HG02571 (cell line): ENCODE results near the gene TCHHL1.
"Not testable (repeated sequence)": the region's sequence is repeated elsewhere in the genome, so short reads cannot be mapped to it uniquely, and the experiment has no call there.

Source experiments
- ATAC-seq: cut with Tn5 transposase; IDR thresholded peaks from one replicate; pipeline ENCODE4 v1.9.1; 2021; ENCODE audit warnings: mild to moderate bottlenecking, moderate library complexity; ENCODE audit not compliant: unreplicated experiment

Gene TCHHL1

DNA sequence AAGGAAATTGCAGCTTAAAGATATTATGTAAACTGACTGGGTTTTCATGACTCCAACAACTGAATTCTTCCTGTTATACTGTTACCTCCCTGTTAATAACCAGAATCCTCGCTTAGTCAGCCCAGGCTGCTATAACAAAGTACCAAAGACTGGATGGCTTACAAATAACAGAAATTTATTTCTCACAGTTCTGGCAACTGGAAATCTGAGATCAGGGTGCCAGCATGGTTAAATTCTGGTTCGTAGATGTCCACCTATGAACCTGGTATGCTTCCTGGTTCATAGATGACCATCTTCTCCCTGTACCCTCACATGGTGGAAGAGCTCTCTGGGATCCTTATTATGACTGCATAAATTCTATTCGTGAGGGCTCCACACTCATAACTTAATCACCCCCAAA is 8.1 kb upstream of the TCHHL1 start:
- ATAC-seq: no peak

DNA sequence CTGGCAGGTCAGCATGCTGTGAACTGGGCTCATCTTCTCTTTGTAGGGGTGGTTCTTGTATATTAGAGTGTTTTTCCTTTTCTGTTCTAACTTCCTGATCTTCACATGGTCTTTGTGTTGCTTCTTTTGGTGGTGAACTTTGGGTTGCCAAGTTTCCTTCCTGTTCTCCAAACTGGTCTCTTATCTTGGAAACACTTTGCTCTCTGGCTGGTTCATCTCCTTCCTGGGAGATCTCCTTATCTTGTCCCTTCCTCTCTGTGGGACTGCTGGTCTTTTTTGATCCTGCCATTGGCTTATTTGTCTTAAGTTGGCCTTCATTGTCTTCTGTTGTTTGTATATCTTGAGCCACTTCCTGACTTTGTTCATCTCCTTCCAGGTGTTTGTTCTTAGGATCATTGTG is 2.1 kb downstream of the TCHHL1 start:
- ATAC-seq: no peak

DNA sequence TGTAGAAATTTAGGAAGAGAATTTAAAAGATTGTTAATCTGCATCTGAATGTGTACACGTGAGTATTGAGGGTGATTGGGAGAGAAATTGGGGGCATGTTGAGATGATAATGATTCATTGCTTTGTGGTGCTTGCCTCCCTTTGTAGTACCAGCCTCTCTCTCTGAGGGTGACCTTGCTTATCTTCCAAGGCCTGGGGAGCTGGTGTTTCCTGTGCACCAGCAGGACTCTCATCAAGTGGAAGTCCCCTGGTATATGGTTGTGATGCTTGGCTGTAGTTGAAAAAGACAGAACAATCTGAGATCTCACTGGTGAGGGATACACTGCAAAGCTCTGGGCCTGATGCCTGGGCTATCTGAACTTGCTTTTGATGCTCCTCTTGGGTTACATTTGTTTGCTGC is 4.0 kb downstream of the TCHHL1 start:
- ATAC-seq: no peak

DNA sequence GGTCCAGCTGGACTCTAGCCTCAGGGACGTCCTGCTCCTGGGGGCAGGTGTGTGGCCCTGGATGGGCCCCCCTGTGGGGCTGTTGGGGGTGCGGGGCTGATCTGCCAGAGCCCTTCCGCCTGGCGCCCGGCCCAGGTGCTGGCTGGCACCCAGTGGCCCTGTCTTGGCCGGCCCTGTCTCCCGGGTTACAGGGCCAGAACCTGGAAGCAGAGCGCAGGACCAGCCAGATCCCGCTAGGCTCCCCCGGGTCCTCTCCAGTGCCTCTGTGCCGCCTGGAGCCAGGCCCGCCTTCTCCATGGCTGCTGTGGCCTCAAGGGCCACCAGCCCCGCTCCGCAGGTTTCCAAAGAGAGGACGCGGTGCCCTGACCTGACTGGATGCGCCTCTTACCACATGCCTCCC is 7.8 kb downstream of the TCHHL1 start:
- ATAC-seq: not testable (repeated sequence)

DNA sequence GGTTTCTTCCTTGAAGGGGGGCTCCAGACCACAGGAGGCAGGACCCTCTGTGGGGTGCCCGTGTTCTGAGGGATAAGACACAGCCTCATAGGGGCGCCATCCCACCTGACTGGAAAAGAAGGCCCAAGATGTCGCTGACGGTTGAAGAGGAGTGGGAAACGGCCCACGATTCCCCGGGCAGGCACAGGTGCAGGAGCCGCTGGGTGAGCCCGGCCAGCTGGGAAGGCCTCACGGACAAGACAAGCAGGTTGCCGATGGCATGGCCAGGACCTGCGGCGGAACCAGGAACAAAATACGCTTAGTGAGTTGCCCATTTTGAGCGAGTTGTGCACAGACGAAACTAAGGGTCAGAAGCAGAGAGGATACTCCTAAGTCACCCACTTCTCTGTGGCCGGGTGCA is 8.4 kb downstream of the TCHHL1 start:
- not testable (repeated sequence) for ATAC-seq

DNA sequence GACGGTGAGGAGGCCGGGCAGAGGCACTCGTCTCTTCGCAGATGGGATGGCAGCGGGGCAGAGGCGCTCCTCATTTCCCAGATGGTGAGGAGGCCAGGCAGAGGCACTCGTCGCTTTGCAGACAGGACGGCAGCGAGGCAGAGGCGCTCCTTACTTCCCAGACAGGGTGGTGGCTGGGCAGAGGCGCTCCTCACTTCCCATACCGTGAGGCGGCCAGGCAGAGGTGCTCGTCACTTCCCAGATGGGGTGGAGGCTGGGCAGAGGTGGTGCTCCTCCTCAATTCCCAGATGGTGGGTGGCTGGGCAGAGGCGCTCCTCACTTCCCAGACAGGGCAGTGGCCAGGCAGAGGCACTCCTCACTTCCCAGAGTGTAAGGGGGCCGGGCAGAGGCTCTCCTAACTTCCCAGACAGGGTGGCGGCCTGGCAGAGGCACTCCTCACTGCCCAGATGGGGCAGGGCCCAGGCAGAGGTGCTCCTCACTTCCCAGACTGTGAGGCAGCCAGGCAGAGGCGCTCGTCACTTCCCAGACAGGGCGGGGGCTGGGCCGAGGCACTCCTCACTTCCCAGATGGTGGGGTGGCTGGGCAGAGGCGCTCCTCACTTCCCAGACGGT is 9.9 kb downstream of the TCHHL1 start:
- ATAC-seq: no peak

DNA sequence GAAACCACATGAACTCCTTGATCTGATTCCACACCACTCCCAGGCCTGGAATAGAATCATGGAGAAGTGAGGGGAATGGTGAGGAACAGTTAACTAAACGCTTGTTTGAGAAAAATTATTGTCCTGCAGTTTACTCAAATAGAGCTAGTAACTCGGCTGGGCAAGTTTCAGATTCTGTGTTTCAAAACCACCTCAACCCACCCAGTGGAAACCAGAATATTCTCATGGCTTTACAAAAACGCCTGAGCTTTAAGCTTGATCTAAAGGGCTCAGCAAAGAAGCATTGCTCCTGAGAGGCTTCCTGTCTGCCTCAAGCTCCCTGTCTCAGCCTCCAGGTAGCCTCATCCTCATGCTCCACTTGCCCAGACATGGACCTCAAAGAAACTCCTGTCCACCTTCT is 16.6 kb downstream of the TCHHL1 start:
- no peak for ATAC-seq

DNA sequence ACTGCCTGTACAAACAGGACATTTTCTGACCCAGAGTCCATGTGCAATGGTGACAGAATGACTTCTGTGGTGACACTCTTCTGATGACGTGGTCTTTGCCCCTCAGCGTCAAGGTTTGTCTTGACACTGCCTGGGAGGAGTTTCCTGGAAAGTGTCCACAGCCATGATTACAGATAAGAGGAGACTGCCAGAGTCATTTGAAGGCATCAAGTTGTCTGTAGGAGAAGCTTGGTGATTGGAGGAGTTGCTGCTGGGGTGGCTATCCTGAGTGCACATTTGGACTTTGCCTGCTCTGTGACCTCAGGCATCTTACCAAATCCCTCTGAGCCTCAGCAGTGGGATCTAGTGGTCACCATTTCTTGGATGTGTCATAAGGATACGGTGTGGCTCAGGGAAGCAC is 17.7 kb downstream of the TCHHL1 start:
- ATAC-seq: no peak

DNA sequence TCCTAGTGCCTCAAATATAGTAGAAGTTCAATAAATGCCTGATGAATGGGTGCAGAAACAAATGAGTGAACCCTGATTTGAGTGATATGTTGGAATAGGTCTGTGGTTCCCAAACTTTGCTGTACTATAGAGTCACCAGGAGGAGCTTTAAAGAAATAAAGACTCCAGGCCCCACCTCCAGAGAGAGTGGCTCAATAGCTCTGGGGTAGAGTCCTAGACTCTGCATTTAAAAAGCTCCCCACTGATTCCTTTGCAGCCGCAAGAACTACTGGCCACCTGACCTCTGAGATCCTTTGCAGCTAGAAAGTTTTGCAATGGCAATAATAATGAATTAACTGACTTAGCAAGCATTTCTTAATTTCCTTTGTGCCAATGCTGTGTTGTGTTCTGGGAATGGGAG is 20.9 kb downstream of the TCHHL1 start:
- ATAC-seq: no peak

DNA sequence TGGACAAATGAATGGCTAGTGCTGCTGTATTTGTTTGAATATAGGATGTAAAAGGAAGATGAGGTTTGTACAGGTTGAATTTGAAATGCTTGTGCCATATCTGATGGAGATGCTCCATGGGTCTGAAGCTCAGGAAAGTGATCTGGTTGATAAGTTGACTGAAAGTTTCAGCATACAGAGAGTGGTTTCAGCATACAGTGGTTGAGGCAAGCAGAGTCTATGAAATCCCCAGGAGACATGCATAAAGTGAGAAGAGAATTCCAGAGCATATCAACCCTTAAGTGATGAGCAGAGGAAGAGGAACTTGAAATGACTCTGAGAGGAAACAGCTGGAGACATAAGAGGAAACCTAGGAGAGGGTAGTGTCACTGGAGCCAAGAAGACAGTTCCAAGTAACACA is 21.7 kb downstream of the TCHHL1 start:
- ATAC-seq: no peak

DNA sequence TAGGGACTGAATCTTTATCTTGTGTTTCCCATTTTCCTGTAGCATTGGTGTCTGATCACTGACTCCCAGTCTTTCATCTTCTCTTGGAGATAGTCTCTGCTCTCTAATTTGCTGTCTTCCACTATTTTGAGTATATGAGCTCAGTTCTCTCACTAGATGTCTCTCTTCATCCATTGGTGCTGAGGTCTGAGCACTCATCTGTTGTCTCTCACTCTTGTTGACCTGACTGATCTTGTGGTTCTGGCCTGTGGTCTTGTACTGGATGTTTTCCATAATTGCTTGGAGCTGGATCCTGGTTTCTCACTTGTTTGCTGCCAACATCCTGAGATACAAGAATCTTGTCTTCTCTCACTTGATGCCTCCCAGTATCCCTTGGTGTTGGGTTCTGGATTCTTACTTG is 26.9 kb downstream of the TCHHL1 start:
- no peak for ATAC-seq

DNA sequence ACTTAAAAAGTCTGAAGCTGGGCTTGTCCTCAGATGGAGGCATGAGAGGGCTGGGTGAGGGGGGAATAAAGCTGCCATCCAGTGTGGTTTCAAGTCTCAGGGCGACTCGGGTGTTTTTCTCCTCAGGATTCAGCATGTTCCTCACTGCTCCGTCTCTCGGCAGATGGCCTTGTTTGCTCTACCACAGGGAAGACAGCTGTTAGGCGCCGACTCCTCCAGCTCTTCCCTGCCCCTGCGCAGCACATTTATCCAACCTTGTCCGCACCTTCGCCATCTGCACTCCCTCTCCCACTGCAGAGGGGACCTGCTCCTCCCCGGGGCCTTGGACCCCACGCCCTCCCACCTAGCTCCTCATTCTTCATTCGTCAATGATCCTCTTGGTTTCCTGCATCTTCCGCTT is 35.5 kb downstream of the TCHHL1 start:
- ATAC-seq: no peak

DNA sequence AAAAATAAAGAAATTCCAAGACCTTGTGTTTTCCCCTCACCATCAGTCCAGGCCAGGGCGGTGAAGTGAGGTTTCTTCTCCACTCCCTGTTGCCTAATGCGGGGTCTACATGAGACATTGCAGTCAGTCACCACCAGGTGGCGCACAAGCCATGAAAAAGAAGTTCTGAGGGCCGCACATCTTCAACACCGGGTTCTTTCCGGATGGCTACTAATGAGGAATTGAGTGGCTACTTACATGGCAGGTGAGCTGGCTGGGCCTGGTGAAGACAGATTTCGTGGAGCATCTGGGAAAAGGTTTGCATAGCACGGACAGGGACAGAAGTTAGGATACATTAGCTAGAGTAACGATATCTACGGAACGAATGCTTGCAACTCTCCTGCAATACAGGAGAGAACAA is 36.3 kb downstream of the TCHHL1 start:
- no peak for ATAC-seq

DNA sequence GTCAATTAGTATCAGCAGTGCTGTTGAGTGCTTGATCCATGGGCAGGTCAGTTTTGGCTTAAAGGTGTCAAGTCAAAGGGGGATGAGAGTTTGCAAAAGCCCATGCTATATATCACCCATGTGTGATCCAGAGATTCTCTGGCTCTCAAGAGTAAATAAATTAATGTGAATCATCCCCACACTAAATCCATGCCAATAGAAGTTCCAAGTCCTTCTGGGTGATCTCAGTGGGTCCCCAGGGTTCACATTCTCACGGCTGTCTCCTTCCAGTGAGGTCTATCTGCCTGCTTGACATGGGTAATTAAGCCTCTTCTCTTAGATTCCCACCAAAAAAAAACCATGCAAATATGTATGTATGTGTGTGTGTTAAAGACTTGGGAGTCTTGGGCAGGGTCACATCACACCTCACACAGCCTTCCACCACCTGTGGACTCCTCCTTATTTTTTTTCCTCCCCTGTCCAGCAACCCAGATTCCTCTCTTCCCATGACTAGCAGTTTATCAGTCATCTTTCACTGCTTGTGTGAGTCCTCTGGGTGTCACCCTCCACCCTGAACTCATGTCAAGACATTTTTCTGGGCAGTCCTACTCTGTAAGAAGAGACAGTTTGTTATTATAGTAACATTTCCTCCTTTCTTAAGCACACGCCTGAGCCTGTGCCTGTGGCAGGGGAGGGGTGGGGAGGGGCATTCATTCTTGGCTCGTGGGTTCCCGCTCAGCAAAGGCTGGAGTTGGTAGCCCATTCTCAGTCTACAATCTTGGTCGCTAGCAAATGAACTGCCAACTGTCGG is 37.8 kb downstream of the TCHHL1 start:
- ATAC-seq: no peak

DNA sequence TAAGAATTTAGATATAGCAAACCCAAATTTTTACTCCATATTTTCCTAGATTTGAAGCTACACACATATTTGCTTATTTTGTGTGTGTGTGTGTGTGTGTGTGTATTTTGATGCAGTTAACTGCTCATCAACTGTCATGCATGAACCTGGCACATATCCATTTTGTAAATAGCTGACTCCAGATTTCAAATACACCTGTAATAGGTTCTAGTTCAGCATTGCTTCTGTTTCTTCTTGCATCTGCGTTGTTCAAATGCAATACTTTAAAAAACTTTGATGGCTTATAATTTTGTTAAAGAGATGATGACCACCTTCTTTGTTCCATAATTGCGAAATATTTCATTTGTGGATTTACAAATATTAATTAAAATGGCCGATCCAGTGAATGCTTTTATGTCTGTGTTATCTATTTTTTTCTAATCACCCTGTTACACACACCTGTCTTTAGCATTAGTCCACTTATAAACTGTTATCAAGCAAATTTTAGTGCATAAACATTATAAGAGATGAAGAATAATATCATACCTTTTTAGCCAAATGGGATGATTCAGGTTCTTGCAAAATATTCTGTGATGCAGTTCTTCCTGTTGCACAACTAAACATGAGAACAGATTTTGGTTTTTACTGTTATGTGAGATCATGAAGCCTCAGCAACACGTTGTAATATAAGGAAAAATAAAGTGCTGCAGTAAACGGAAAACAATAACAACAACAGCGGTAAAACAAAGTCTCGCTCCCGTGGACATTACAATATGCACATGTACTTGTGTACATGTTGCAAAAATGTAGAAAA is 39.4 kb downstream of the TCHHL1 start:
- ATAC-seq: no peak

DNA sequence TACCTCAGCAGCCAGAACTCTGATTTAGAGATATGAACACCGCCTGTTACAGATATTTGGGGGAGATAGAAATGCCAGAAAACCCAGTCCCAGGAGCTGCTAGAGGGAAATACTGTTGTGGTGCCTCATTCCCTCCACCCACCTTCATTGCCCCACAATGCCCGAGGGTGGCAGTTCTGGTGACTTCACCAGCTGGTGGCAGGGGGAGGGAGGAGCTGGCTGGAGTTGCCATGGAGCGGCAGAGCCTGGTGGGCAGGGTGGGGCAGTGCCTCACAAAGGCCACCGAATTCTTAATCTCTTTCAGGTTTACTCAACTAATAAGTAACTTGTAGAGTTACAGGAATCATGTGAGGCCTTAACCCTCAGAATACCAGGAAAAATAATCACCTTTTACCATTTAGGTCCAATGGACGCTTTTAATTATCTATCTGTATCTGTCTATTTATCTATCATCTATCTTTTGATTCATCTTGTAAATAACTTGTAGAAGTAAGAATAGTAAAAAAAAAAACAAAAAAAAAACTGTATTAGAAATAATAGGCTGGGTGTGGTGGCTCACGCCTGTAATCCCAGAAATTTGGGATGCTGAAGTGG is 40.4 kb downstream of the TCHHL1 start:
- ATAC-seq: peak; percentile 7

DNA sequence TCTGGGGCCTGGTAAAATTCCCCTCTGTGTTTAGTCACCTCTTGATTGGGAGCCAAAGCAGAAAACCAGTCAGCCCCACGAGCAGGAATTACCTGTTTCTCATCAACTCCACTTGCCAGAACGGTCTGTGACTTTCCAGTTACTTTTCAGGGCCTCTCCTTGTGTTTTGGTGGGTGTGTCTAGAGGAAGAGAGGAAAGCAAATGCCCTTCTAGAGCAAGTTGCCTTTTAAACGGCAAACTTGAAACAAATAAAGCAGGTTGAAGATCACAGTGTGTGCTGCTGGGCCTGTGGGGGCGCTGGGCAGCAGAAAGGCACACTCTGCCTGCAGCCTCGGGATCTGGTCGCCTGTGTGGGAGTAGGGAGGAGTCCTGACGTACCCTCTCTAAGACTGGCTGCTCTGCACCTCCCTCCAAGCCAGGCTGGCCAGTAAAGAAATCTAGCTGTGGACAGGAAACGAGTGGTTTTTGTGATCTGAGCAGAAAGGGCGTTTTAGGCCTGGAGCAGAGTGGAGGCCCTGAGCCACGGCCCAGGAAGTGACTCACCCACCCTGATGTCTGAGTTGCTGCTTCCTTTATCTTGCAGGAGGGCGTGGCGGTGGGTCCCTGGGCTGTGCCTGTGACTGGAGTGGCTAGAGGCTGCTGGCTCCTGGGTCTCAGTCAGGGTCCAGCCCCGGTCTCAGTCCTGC is 41.0 kb downstream of the TCHHL1 start:
- peak; percentile 93 for ATAC-seq

DNA sequence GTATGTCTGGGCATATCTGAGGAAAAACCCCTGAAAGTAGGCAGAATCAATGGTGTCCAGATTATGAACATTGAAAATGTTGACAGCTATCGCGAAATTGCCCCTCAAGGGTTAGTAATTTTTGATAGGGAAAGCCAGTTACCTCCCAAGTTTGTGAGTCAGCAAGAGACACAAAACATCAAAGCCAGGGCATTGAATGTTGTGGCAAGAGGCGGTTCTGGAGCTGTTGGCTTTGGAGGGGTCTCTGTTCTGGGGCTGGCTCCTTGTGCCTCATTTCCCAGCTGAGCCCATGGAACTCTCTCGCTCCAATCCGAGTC is 41.5 kb downstream of the TCHHL1 start:
- ATAC-seq: no peak

DNA sequence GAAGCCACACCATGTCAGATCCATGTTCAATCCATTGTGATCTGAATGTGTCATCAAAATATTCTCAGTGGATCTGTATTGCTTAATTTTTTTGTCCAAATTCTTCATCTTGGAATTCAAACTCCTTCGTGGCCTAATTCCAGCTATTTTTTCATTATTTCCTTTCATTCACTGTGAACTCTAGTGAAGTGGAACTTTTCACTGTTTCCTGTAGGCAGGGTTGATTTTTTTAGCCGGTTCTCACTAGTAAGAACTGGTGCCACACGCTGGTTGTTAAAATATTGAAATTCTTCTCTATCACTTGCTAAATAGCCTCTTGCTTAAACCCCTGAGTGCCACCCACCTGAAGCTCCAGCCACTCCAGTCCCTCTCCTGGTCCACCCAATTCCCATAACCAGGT is 44.5 kb downstream of the TCHHL1 start:
- ATAC-seq: no peak

DNA sequence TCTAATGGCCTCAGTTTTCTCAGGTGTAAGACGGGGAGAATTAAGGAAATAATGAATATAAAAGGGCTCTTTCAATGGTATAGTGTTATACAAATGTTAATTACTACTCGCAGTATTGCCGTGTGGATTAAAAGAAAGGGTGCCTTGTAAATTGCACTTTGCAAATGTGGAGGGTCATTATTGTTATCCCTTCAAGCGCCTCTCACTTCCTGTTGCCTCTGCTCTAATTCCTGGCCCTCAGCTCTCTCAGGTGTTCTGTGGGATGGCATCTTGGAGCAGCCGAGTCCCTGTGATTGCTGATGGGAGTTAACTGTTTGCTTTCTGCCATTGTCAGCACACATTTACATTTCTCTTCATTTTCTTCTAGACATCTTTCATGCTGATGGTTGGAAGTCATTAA is 45.0 kb downstream of the TCHHL1 start:
- no peak for ATAC-seq

DNA sequence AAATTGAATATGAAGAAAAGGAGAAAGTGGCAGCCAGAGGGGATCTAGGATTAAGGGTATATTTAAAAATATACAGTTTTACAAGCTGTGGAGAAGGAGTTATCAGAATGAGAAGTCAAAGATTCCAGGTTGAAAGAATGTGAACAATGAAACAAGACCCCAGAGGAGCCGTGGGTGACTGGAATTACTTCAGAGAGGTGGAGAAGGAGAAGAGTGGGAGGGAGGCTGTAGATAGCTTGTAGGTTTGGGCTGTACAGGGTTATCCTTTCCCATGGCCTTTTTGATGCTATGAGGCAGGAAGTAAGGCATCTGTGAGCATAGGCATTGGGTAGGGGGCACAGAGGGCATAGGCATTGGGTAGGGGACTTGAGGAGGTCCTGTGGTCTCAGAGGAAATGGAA is 46.8 kb downstream of the TCHHL1 start:
- no peak for ATAC-seq
